ENCODE measurements around the gene CFAP54.
"Not testable (repeated sequence)": the region's sequence is repeated elsewhere in the genome, so short reads cannot be mapped to it uniquely, and the experiment has no call there.

CFAP54 gene

DNA sequence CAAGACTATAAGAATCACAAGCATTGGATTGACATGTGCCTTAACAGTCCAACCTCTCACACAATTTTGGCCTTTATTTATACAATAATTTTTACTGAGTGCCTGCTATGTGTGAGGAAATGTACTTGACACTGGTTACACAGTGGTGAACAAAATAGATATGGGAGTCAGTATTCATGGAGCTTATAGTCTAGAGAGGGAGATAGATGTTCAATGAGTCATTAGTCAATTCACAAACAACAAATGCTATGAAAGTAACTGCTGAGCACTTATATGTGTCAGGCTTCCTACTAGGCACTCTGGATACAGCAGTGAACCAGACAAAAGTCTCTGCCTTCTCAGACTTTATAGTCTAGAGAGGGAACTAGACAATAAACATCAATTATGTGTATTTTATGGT lies 3.7 kb downstream of the CFAP54 start:
- Mint-ChIP-seq H3K27ac (no peak overlapping the region), H3K4me1 (ENCODE audit: low read depth) (peaks cover 13% of the 10 kb centered on the region), H3K27me3 (peaks cover 25% of the 10 kb centered on the region), H3K9me3 (no peaks in the 10 kb centered on the region), H3K4me3 (no peak overlapping the region), H3K36me3 (ENCODE audit: low read depth) (no peaks in the 10 kb centered on the region)
- intact Hi-C loops (cut with micrococcal nuclease): no loop called here

DNA sequence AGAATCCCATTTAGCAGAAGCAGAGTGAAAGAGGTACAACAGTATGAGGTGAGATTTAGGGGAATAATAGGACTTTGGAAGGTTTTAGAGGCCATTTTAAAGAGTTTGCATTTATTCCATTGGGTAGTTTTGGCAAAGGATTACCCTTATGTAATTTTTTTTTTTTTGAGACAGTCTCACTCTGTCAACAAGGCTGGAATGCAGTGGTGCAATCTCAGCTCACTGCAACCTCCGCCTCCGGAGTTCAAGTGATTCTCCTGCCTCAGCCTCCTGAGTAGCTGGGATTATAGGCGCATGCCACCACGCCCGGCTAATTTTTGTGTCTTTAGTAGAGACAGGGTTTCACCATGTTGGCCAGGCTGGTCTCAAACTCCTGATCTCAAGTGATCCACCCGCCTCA lies 4.8 kb downstream of the CFAP54 start:
- Mint-ChIP-seq H3K4me1 (ENCODE audit: low read depth) (peaks cover 12% of the 10 kb centered on the region), H3K27me3 (peaks cover 25% of the 10 kb centered on the region)
- H3K27ac Mint-ChIP-seq; H3K9me3 Mint-ChIP-seq; H3K4me3 Mint-ChIP-seq; H3K36me3 Mint-ChIP-seq (ENCODE audit: low read depth); intact Hi-C loops (cut with micrococcal nuclease): not testable (repeated sequence)

GRCh38 chr12:96495155-96495554 lies 5.8 kb downstream of the CFAP54 start:
- Mint-ChIP-seq H3K36me3 (ENCODE audit: low read depth) (no peaks in the 10 kb centered on the region), H3K27me3 (peaks cover 15% of the 10 kb centered on the region), H3K9me3 (no peaks in the 10 kb centered on the region), H3K4me3 (no peak overlapping the region), H3K4me1 (ENCODE audit: low read depth) (peaks cover 5% of the 10 kb centered on the region), H3K27ac (no peak overlapping the region)
- intact Hi-C loops (cut with micrococcal nuclease): no loop called here

- H3K9me3 Mint-ChIP-seq: no peaks in the 10 kb centered on the region
- H3K4me3 Mint-ChIP-seq: no peak overlapping the region
- H3K27me3 Mint-ChIP-seq: peaks cover 9% of the 10 kb centered on the region
- no peak overlapping the region for H3K27ac Mint-ChIP-seq
- peaks cover 8% of the 10 kb centered on the region for H3K4me1 Mint-ChIP-seq (ENCODE audit: low read depth)
- intact Hi-C loops (cut with micrococcal nuclease): no loop called here
- no peaks in the 10 kb centered on the region for H3K36me3 Mint-ChIP-seq (ENCODE audit: low read depth)
Observed at GRCh38 chr12:96495841-96496545, 6.6 kb downstream of the CFAP54 start.

GRCh38 chr12:96496944-96497343 lies 7.6 kb downstream of the CFAP54 start:
- H3K27ac Mint-ChIP-seq: no peak overlapping the region
- H3K4me1 Mint-ChIP-seq (ENCODE audit: low read depth): peaks cover 17% of the 10 kb centered on the region
- no peaks in the 10 kb centered on the region for H3K9me3 Mint-ChIP-seq
- no peaks in the 10 kb centered on the region for H3K36me3 Mint-ChIP-seq (ENCODE audit: low read depth)
- no peak overlapping the region for H3K4me3 Mint-ChIP-seq
- intact Hi-C loops (cut with micrococcal nuclease): no loop called here
- peaks cover 4% of the 10 kb centered on the region for H3K27me3 Mint-ChIP-seq

DNA sequence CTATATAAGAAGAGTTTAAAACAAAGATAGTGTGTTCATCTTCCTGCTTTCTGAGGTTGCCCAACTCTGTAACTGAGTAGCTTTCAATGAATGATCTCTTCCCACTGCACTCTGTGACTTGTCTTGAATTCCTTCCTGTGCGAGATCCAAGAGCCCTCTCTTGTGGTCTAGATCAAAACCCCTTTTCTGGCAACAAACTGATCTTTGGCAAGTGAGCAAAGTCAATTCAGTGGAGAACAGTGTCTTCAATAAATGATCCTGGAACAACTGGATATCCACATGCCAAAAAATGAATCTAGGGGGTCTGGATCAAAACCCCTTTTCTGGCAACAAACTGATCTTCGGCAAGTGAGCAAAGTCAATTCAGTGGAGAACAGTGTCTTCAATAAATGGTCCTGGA lies 8.5 kb downstream of the CFAP54 start:
- no peak overlapping the region for H3K4me3 Mint-ChIP-seq
- H3K4me1 Mint-ChIP-seq (ENCODE audit: low read depth): peaks cover 21% of the 10 kb centered on the region
- H3K27me3 Mint-ChIP-seq: no peaks in the 10 kb centered on the region
- no peaks in the 10 kb centered on the region for H3K9me3 Mint-ChIP-seq
- H3K36me3 Mint-ChIP-seq (ENCODE audit: low read depth): no peaks in the 10 kb centered on the region
- no peak overlapping the region for H3K27ac Mint-ChIP-seq
- intact Hi-C loops (cut with micrococcal nuclease): no loop called here

DNA sequence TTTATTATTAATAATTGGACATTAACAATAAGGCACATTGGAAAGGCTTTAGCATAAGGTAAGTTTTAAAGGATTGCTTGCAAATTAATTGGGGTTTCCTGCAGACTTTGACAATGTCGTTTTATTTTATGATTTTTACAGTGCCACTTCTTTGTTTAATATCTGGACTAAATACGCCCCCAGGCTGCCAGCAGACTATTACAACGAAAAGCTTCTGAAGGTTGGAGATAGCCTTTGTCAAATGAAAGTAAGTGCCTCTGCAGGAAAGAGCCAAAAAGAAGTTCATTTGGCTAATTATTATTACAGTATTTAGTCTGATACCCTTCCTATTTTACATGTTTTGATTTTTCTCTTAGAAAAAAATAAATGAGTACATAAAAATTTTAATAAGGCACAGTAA lies 11.3 kb downstream of the CFAP54 start:
- H3K36me3 Mint-ChIP-seq (ENCODE audit: low read depth): no peaks in the 10 kb centered on the region
- intact Hi-C loops (cut with micrococcal nuclease): loop anchor here (10.0 kb wide), 1 partner anchor 206 kb away; no protein-coding TSS in a partner anchor
- no peak overlapping the region for H3K27ac Mint-ChIP-seq
- no peaks in the 10 kb centered on the region for H3K9me3 Mint-ChIP-seq
- H3K4me1 Mint-ChIP-seq (ENCODE audit: low read depth): peaks cover 23% of the 10 kb centered on the region
- no peak overlapping the region for H3K4me3 Mint-ChIP-seq
- H3K27me3 Mint-ChIP-seq: peaks cover 5% of the 10 kb centered on the region

- Mint-ChIP-seq H3K4me1 (ENCODE audit: low read depth) (peaks cover 23% of the 10 kb centered on the region), H3K27me3 (peaks cover 5% of the 10 kb centered on the region), H3K9me3 (no peaks in the 10 kb centered on the region), H3K36me3 (ENCODE audit: low read depth) (no peaks in the 10 kb centered on the region), H3K27ac (peak overlapping the region; percentile 24), H3K4me3 (no peak overlapping the region)
- intact Hi-C loops (cut with micrococcal nuclease): loop anchor here (10.0 kb wide), 1 partner anchor 206 kb away; no protein-coding TSS in a partner anchor
Observed at GRCh38 chr12:96501133-96501761, 11.9 kb downstream of the CFAP54 start.

- H3K36me3 Mint-ChIP-seq (ENCODE audit: low read depth): no peaks in the 10 kb centered on the region
- H3K9me3 Mint-ChIP-seq: no peaks in the 10 kb centered on the region
- H3K27me3 Mint-ChIP-seq: peaks cover 5% of the 10 kb centered on the region
- H3K27ac Mint-ChIP-seq: peak overlapping the region; percentile 24
- peaks cover 23% of the 10 kb centered on the region for H3K4me1 Mint-ChIP-seq (ENCODE audit: low read depth)
- intact Hi-C loops (cut with micrococcal nuclease): loop anchor here (10.0 kb wide), 1 partner anchor 207 kb away; no protein-coding TSS in a partner anchor
- H3K4me3 Mint-ChIP-seq: no peak overlapping the region
Observed at GRCh38 chr12:96501908-96502307, 12.5 kb downstream of the CFAP54 start.

DNA sequence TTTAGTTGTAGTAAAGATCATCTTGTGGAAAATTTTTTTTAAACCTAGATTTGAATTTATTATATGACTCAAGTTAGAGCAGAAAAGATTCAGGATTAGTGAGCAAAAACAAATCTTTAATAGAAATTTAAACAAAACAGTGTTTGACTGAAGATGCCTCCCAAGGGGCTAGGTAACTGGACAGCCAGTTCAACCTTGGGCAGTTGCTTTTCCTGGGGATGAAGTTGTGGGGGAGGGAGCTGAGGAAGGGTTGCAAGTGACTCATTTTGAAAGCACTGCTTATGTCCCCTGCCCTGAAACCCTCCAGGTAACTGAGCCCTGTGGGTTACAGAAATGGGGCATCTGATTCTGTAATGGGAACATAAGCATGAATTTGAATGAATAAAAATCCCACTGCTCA lies 13.1 kb downstream of the CFAP54 start:
- Mint-ChIP-seq H3K4me1 (ENCODE audit: low read depth) (peaks cover 23% of the 10 kb centered on the region), H3K9me3 (no peaks in the 10 kb centered on the region), H3K27me3 (peaks cover 5% of the 10 kb centered on the region), H3K27ac (no peak overlapping the region), H3K36me3 (ENCODE audit: low read depth) (no peaks in the 10 kb centered on the region), H3K4me3 (no peak overlapping the region)
- intact Hi-C loops (cut with micrococcal nuclease): loop anchor here (10.0 kb wide), 1 partner anchor 208 kb away; no protein-coding TSS in a partner anchor

DNA sequence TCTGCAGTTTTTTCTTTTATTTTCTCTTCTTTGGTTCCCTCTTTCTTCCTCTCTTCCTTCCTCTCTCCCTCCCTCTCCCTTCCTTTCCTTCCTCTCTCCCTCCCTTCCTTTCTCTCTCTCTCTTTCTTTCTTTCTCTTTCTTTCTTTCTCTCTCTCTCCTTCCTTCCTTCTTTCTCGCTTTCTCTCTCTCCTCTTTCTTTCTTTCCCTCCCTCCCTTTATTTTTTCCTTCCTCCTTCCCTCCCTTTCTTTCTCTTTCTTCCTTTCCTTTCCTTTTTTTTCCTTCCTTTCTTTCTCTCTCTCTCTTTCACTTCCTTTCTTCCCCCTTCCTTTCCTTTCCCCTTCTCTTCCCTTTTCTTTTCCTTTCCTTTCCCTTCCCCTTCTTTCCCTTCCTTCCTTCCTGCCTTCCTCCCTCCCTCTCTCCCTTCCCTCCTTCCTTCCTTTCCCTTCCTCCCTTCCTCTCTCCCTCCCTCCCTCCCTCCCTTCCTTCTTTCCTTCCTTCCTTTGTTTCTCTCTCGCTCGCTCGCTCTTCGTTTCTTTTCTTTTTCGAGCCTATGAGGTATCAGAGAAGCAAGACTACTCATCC lies 13.7 kb downstream of the CFAP54 start:
- peaks cover 5% of the 10 kb centered on the region for H3K27me3 Mint-ChIP-seq
- H3K9me3 Mint-ChIP-seq: no peaks in the 10 kb centered on the region
- intact Hi-C loops (cut with micrococcal nuclease): loop anchor here (10.0 kb wide), 1 partner anchor 208 kb away; no protein-coding TSS in a partner anchor
- no peak overlapping the region for H3K4me3 Mint-ChIP-seq
- no peaks in the 10 kb centered on the region for H3K36me3 Mint-ChIP-seq (ENCODE audit: low read depth)
- H3K4me1 Mint-ChIP-seq (ENCODE audit: low read depth): peaks cover 23% of the 10 kb centered on the region
- H3K27ac Mint-ChIP-seq: no peak overlapping the region

GRCh38 chr12:96503976-96504375 lies 14.6 kb downstream of the CFAP54 start:
- intact Hi-C loops (cut with micrococcal nuclease): loop anchor here (10.0 kb wide), 1 partner anchor 209 kb away; no protein-coding TSS in a partner anchor
- no peak overlapping the region for H3K27ac Mint-ChIP-seq

DNA sequence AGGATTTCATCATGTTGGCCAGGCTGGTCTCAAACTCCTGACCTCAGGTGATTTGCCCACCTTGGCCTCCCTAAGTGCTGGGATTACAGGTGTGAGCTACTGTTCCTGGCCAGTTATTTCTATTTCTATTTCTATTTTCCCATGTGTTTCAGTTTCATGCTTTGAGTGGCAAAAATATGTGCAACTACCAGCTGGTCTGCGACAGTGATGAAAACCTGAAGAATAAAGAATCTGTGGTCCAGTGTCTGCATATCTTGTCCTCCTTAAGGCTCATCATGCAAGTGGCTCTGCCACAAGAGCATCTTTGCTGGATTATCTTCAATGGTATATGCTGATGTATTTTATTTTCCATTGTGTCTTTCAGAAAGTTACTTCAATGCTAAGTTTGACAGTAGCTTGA lies 17.4 kb downstream of the CFAP54 start:
- no peak overlapping the region for H3K4me3 Mint-ChIP-seq
- H3K36me3 Mint-ChIP-seq (ENCODE audit: low read depth): no peaks in the 10 kb centered on the region
- H3K9me3 Mint-ChIP-seq: no peaks in the 10 kb centered on the region
- H3K27ac Mint-ChIP-seq: no peak overlapping the region
- H3K4me1 Mint-ChIP-seq (ENCODE audit: low read depth): peaks cover 13% of the 10 kb centered on the region
- peaks cover 5% of the 10 kb centered on the region for H3K27me3 Mint-ChIP-seq
- intact Hi-C loops (cut with micrococcal nuclease): loop anchor here (10.0 kb wide), 1 partner anchor 212 kb away; no protein-coding TSS in a partner anchor

More at GRCh38 chr12:96503976-96504375, 14.6 kb downstream of the CFAP54 start:
- Mint-ChIP-seq H3K36me3 (ENCODE audit: low read depth) (no peaks in the 10 kb centered on the region), H3K4me3 (no peak overlapping the region), H3K27me3 (peaks cover 5% of the 10 kb centered on the region), H3K4me1 (ENCODE audit: low read depth) (peaks cover 23% of the 10 kb centered on the region), H3K9me3 (no peaks in the 10 kb centered on the region)

DNA sequence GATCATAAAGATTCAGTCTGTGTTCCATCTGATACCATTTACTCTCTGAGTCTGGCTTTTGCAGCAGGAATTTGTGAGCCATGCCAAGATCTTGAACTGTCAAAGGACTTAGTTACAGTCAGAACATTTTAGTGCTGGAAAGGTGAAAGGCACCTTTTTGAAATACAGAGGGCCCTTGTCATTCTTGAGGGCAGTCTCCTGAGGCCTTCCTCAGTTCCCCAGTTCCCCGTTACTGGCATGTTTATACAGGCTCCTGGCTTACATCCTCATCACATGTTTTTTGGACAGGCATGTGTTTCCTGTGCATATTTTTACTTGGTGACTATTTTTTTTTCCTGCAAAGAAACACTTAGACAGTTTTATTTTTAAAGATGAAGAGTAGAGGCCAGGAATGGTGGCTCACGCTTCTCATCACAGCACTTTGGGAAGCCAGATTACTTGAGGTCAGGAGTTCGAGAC lies 21.0 kb downstream of the CFAP54 start:
- Mint-ChIP-seq H3K27me3 (no peaks in the 10 kb centered on the region), H3K27ac (no peak overlapping the region), H3K4me1 (ENCODE audit: low read depth) (no peaks in the 10 kb centered on the region), H3K9me3 (no peaks in the 10 kb centered on the region), H3K4me3 (no peak overlapping the region), H3K36me3 (ENCODE audit: low read depth) (no peaks in the 10 kb centered on the region)
- intact Hi-C loops (cut with micrococcal nuclease): loop anchor here (10.0 kb wide), 1 partner anchor 106 kb away; the partner anchor contains the start of gene CDK17

Measured in dendritic cell treated with granulocyte-macrophage colony-stimulating factor and Interleukin-4, amounts not matched to agents 40 ng/mL and 50 ng/mL, for 4 days (primary cell).